Thoracic aorta (tissue), 2 donors: ENCODE data around the gene BIRC7. TPM values are rescaled to one million over a fixed set of nuclear protein-coding genes. Genes with fewer than 3 reads are reported as not detected.

Experiments
- ATAC-seq: fragments of 150-250 bp; one replicate; pipeline ENCODE4 v1.8.0; 2017; ENCODE audit warnings: low read depth; ENCODE audit not compliant: insufficient number of reproducible peaks, low FRiP score
- DNase-seq: peaks from one replicate; pipeline ENCODE4 v3.0.0-alpha.2; 2020; ENCODE audit warnings: low spot score
- H3K27ac ChIP-seq, 2 donors: fragments of 200-600 bp; sonication (generic); 1 replicate in 1 of 2; 2 replicates in 1 of 2; pipeline ENCODE4 v1.5.1; 2016; ENCODE audit warnings: mild to moderate bottlenecking in 2 of 2, moderate library complexity in 2 of 2
- H3K27me3 ChIP-seq: fragments of 200-600 bp; sonication (generic); replicated peaks from 2 replicates; pipeline ENCODE4 v1.6.0; 2016; ENCODE audit warnings: mild to moderate bottlenecking; ENCODE audit not compliant: insufficient read depth
- H3K36me3 ChIP-seq: fragments of 200-600 bp; sonication (generic); one replicate; pipeline ENCODE4 v1.5.1; 2016
- H3K4me1 ChIP-seq, 2 donors: fragments of 200-600 bp; sonication (generic); 1 replicate in 1 of 2; 2 replicates in 1 of 2; pipeline versions ENCODE4 v1.5.1 to v1.6.0; 2016; ENCODE audit warnings: low read depth in 2 of 2, mild to moderate bottlenecking in 1 of 2; ENCODE audit not compliant: control insufficient read depth in 1 of 2
- H3K4me3 ChIP-seq: fragments of 200-600 bp; sonication (generic); 2 replicates; pipeline ENCODE4 v1.5.1; 2016; ENCODE audit warnings: mild to moderate bottlenecking
- H3K9me3 ChIP-seq: fragments of 200-600 bp; sonication (generic); 2 replicates; pipeline ENCODE4 v1.5.1; 2016
- CTCF ChIP-seq: fragments of 200-600 bp; sonication (generic); IDR thresholded peaks from one replicate; pipeline ENCODE4 v1.5.1; 2019; ENCODE audit warnings: antibody characterized with exemption
- total RNA-seq, 2 donors: library from RNA; depleted of rRNA; stranded (reverse); fragments of >200 nt; gene quantifications; one replicate each; pipeline versions ENCODE4 v1.1.0 to v1.2.3, GENCODE V29; 2016

Gene BIRC7
- total RNA-seq, 2 donors from 2014 or later: not detected

GRCh38 chr20:63233061-63233344 is 2.7 kb upstream of the BIRC7 start:
- Histone ChIP-seq H3K4me3 (no peak overlapping the region), H3K27ac (no peak overlapping the region), H3K9me3 (no peaks in the 10 kb centered on the region), H3K4me1 (no peaks in the 10 kb centered on the region), H3K27me3 (no peaks in the 10 kb centered on the region), H3K36me3 (no peaks in the 10 kb centered on the region)
- no peak for DNase-seq
- ATAC-seq: no peak
- TF ChIP-seq CTCF: no peak

GRCh38 chr20:63233924-63234323 is 1.8 kb upstream of the BIRC7 start:
- H3K27me3 ChIP-seq: no peaks in the 10 kb centered on the region
- no peak overlapping the region for H3K27ac ChIP-seq
- H3K4me1 ChIP-seq: no peaks in the 10 kb centered on the region
- ATAC-seq (no peak), DNase-seq (no peak)
- H3K36me3 ChIP-seq: no peaks in the 10 kb centered on the region
- no peak overlapping the region for H3K4me3 ChIP-seq
- no peak for TF ChIP-seq CTCF
- H3K9me3 ChIP-seq: no peaks in the 10 kb centered on the region

GRCh38 chr20:63234693-63235398 is 859 bp upstream of the BIRC7 start:
- Histone ChIP-seq H3K9me3 (no peaks in the 10 kb centered on the region), H3K27ac (no peak overlapping the region), H3K27me3 (no peaks in the 10 kb centered on the region), H3K36me3 (no peaks in the 10 kb centered on the region), H3K4me1 (no peaks in the 10 kb centered on the region), H3K4me3 (no peak overlapping the region)
- ATAC-seq: no peak
- TF ChIP-seq CTCF: no peak
- DNase-seq: no peak

- no peaks in the 10 kb centered on the region for H3K27me3 ChIP-seq
- ATAC-seq: no peak
- TF ChIP-seq CTCF: no peak
- no peaks in the 10 kb centered on the region for H3K36me3 ChIP-seq
- no peak for DNase-seq
- H3K9me3 ChIP-seq: no peaks in the 10 kb centered on the region
- H3K27ac ChIP-seq: no peak overlapping the region
- H3K4me3 ChIP-seq: no peak overlapping the region
- no peaks in the 10 kb centered on the region for H3K4me1 ChIP-seq
Measured at GRCh38 chr20:63236116-63236837, 572 bp downstream of the BIRC7 start.

- no peaks in the 10 kb centered on the region for H3K36me3 ChIP-seq
- DNase-seq: no peak
Measured at GRCh38 chr20:63238031-63238430, 2.3 kb downstream of the BIRC7 start.

More at GRCh38 chr20:63238031-63238430, 2.3 kb downstream of the BIRC7 start:
- H3K4me1 ChIP-seq: no peaks in the 10 kb centered on the region
- no peaks in the 10 kb centered on the region for H3K9me3 ChIP-seq
- TF ChIP-seq CTCF: no peak
- H3K27ac ChIP-seq: no peak overlapping the region
- H3K4me3 ChIP-seq: no peak overlapping the region
- no peaks in the 10 kb centered on the region for H3K27me3 ChIP-seq
- no peak for ATAC-seq
